WERI-Rb-1 (cell line): Measurements from ENCODE around the gene TSPAN14.
"Not testable (repeated sequence)": the region's sequence is repeated elsewhere in the genome, so short reads cannot be mapped to it uniquely, and the experiment has no call there.

Experiments used
- DNase-seq: peaks from one replicate; pipeline ENCODE4 v3.0.0-alpha.2; 2020
- H3K27ac ChIP-seq: fragments of 250-450 bp; sonication (Bioruptor Pico); 2 replicates; pipeline ENCODE4 v1.5.1; 2020; ENCODE audit warnings: mild to moderate bottlenecking, moderate library complexity
- H3K27me3 ChIP-seq: fragments of 250-450 bp; sonication (Bioruptor Pico); 2 replicates; pipeline ENCODE4 v1.5.1; 2021; ENCODE audit warnings: mild to moderate bottlenecking, low read depth, moderate library complexity; ENCODE audit not compliant: insufficient read depth, severe bottlenecking
- H3K36me3 ChIP-seq: fragments of 250-450 bp; sonication (Bioruptor Pico); 2 replicates; pipeline ENCODE4 v1.5.1; 2020; ENCODE audit warnings: mild to moderate bottlenecking, moderate library complexity
- H3K4me3 ChIP-seq: 2 replicates; pipeline ENCODE4 v1.5.1; 2011; ENCODE audit warnings: low read depth, mild to moderate bottlenecking, control low read depth, low read length
- H3K9me3 ChIP-seq: fragments of 250-450 bp; sonication (Bioruptor Pico); 2 replicates; pipeline ENCODE4 v1.5.1; 2021; ENCODE audit warnings: mild to moderate bottlenecking, moderate library complexity; ENCODE audit not compliant: severe bottlenecking
- TF ChIP-seq, protein P1 (sequence below): IDR thresholded peaks from 2 replicates; pipeline ENCODE4 v1.5.1; 2011; ENCODE audit warnings: low read depth, mild to moderate bottlenecking, control low read depth, inconsistent platforms, low read length

TSPAN14 gene

DNA sequence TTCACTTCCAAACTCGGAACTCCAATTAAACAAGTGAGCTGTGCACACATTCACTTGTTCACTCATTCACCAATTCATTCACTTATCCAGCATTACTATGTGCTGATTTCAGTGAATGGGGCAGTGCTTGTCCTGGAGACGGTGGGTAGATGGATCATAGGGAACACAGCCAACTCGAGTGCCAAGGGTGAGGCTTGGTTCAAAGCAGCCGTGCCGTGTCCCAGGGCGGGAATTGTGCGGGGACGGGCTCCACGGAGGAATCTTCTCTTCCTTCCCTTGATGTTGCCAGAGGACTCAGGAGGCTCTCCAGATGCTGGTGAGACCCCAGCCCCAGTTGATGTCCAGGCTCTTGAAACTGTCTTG is 86.5 kb downstream of the TSPAN14 start:
- H3K27ac ChIP-seq = no peak overlapping the region
- H3K9me3 ChIP-seq = no peaks in the 10 kb centered on the region
- TF ChIP-seq, protein P1, sequence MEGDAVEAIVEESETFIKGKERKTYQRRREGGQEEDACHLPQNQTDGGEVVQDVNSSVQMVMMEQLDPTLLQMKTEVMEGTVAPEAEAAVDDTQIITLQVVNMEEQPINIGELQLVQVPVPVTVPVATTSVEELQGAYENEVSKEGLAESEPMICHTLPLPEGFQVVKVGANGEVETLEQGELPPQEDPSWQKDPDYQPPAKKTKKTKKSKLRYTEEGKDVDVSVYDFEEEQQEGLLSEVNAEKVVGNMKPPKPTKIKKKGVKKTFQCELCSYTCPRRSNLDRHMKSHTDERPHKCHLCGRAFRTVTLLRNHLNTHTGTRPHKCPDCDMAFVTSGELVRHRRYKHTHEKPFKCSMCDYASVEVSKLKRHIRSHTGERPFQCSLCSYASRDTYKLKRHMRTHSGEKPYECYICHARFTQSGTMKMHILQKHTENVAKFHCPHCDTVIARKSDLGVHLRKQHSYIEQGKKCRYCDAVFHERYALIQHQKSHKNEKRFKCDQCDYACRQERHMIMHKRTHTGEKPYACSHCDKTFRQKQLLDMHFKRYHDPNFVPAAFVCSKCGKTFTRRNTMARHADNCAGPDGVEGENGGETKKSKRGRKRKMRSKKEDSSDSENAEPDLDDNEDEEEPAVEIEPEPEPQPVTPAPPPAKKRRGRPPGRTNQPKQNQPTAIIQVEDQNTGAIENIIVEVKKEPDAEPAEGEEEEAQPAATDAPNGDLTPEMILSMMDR = no peak
- H3K27me3 ChIP-seq = no peaks in the 10 kb centered on the region
- H3K36me3 ChIP-seq = no peaks in the 10 kb centered on the region
- no peak overlapping the region for H3K4me3 ChIP-seq
- DNase-seq = no peak

DNA sequence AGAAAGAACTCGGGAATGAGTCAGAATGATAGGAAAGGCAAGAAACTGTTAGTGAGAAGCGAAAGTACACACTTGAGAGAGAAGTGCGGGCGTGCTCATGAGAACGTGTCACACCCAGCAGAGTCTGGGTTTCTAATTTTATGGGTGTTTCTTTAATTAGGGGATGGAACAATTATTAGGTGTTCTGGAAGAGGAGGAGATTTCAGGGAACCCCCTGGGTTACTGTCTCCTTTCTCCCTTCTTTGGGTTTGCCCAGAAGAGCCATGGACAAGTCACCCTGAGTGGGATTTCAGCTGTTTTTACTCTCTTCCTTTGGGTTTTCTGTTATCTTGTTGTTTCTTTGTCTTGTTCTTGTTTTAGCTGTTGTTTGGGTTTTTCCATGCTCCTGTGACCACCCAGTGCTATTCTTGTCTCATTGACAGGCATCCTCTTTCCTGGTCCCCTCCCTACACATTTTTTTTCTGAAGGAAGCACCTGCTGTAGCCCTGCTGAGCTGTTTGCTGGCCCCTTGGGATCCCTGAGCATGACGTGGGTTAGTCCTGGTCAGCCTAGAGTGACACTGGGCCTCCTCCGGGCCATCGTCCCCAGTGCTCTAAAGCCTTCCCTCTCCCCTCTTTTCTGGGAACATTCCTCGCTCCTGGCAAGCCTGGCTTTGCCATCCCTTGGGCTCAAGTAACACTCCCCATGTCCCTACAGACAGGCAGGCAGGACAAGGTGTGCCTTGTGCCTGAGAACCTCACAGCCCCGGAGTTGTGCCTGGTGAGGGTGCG is 87.1 kb downstream of the TSPAN14 start:
- no peak overlapping the region for H3K27ac ChIP-seq
- no peak overlapping the region for H3K4me3 ChIP-seq
- no peaks in the 10 kb centered on the region for H3K36me3 ChIP-seq
- TF ChIP-seq, protein P1 = no peak
- no peak for DNase-seq
- no peaks in the 10 kb centered on the region for H3K27me3 ChIP-seq
- H3K9me3 ChIP-seq = no peaks in the 10 kb centered on the region

DNA sequence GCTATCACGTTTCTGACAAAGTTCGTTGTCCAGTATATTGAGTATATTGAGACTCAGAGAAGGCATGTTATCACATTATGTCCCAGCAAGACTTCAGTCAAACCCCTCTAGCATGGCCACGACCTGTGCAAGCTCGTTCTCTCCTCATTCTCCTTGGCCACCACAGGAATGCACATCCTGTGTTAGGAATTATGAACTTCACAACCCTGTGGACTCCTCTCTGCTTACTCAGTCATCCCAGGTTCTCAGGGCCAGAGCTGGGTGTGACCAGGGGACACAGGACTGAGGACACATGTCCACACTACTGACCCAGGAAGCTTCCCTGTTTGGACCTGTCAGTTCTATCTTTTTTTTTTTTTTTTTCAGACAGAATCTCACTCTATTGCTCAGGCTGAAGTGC is 87.9 kb downstream of the TSPAN14 start:
- TF ChIP-seq, protein P1 = no peak
- DNase-seq = no peak
- Histone ChIP-seq H3K27me3 (no peaks in the 10 kb centered on the region), H3K4me3 (no peak overlapping the region), H3K27ac (no peak overlapping the region), H3K36me3 (no peaks in the 10 kb centered on the region), H3K9me3 (no peaks in the 10 kb centered on the region)

DNA sequence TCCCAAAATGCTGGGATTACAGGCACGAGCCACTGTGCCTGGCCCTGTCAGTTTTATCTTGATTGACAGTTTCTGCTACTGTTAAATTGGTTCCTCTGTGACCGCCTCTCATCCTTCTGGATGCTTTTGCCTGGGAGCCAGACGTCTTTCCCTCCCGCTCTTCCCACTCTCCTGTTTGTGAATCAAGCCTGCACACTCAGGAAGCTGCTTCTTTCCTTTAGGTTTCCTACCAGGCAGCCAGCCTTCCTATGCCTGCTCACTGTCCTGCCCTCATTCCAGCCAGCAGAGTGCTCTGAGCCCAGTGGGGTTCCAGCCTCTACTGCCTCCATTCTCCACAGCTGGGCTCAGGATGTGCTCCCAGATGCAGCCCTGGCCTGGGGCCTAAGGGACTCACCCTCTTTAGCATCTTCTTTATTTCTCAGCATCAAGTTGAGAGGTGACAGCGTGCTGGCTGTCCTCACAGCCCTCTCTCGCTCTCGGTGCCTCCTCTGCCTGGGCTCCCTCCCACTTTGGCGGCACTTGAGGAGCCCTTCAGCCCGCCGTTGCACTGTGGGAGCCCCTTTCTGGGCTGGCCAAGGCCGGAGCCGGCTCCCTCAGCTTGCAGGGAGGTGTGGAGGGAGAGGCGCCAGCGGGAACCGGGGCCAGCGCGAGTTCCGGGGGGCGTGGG is 88.7 kb downstream of the TSPAN14 start:
- Histone ChIP-seq H3K27me3 (no peaks in the 10 kb centered on the region), H3K36me3 (no peaks in the 10 kb centered on the region), H3K4me3 (no peak overlapping the region), H3K9me3 (no peaks in the 10 kb centered on the region), H3K27ac (no peak overlapping the region)
- no peak for DNase-seq
- TF ChIP-seq, protein P1 = no peak

DNA sequence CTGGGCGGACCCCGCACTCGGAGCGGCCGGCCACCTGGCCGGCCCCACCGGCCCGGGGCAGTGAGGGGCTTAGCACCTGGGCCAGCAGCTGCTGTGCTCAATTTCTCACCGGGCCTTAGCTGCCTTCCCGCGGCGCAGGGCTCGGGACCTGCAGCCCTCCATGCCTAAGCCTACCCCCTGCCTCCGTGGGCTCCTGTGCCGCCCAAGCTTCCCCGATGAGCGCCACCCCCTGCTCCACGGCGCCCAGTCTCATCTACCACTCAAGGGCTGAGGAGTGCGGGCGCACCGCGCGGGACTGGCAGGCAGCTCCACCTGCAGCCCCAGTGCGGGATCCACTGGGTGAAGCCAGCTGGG is 89.2 kb downstream of the TSPAN14 start:
- H3K9me3 ChIP-seq, H3K36me3 ChIP-seq, H3K4me3 ChIP-seq, H3K27me3 ChIP-seq, H3K27ac ChIP-seq, DNase-seq: not testable (repeated sequence)

DNA sequence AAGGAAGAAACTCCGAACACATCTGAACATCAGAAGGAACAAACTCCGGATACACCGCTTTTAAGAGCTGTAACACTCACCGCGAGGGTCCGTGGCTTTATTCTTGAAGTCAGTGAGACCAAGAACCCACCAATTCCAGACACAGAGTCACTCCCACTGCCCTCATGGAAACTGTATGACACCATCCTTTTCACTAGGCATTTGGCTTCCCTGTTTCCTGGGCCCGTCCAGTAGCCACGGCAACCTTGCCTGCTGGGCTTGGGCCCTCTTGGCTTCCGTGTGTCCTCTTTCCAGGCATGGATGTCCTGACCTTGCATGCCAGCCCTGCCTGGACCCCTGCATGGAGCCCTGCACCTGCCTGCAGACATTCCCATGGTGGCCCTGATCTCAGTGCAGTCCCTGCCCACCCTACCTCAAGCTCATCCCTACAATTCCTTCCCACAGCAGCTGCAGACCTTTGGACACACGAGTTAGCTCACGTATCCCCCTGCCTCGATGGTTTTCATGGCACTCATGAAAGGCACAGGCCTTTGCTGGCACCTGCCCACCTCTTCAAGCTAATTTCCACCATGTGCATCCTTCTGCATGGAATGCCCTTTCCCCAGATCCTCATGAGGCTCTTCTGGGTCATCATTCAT is 90.3 kb downstream of the TSPAN14 start:
- Histone ChIP-seq H3K27me3 (no peaks in the 10 kb centered on the region), H3K4me3 (no peak overlapping the region), H3K27ac (no peak overlapping the region), H3K36me3 (no peaks in the 10 kb centered on the region), H3K9me3 (no peaks in the 10 kb centered on the region)
- DNase-seq = no peak
- TF ChIP-seq, protein P1 = no peak
